ENCODE measurements around the gene TNFRSF8.
A peak's percentile ranks its signal among the peaks of the same experiment; 100 is the strongest.

TNFRSF8 gene

GRCh38 chr1:12165342-12165741 is 102.2 kb downstream of the TNFRSF8 start:
- Histone ChIP-seq H3K4me3 (ENCODE audit: low read length in 2 of 2) (no peak overlapping the region), H2AK5ac (ENCODE audit: low read depth, low read length) (peak overlapping the region; percentile 51), H3K4me2 (ENCODE audit: insufficient read depth, low read length, poor library complexity, severe bottlenecking) (no peak overlapping the region), H3K27me3 (ENCODE audit: control insufficient read depth in 3 of 3, insufficient read depth in 3 of 3, low read depth in 1 of 3, low read length in 3 of 3) (peaks cover 7 to 70% (median 23%) of the 10 kb centered on the region in 3 experiments), H3K14ac (ENCODE audit: low read length) (no peak overlapping the region), H2BK12ac (ENCODE audit: low read length) (no peak overlapping the region), H2BK120ac (ENCODE audit: low read depth, low read length) (no peak overlapping the region), H3K9ac (ENCODE audit: low read depth, low read length, poor library complexity) (no peak overlapping the region), H2AFZ (ENCODE audit: low read length) (no peak overlapping the region), H3K9me3 (replicated peaks in 1 of 2; ENCODE audit: control insufficient read depth in 2 of 2, insufficient read depth in 1 of 2, low read depth in 1 of 2, low read length in 2 of 2) (no peaks in the 10 kb centered on the region), H4K91ac (ENCODE audit: low read depth, low read length, poor library complexity) (no peak overlapping the region), H3K18ac (ENCODE audit: low read length) (peak overlapping the region; percentile 54), H3K4ac (ENCODE audit: low read length) (no peak overlapping the region), H2BK5ac (ENCODE audit: low read length) (no peak overlapping the region), H3K23ac (ENCODE audit: low read depth, low read length, poor library complexity) (peak overlapping the region; percentile 26), H3K79me1 (ENCODE audit: low read depth, low read length) (no peaks in the 10 kb centered on the region), H3K36me3 (replicated peaks in 1 of 2; ENCODE audit: control insufficient read depth in 2 of 2, insufficient read depth in 2 of 2, low read length in 2 of 2) (no peaks in the 10 kb centered on the region), H3K4me1 (ENCODE audit: control insufficient read depth in 2 of 2, insufficient read depth in 1 of 2, low read depth in 1 of 2, low read length in 2 of 2) (peaks cover 8 to 12% of the 10 kb centered on the region in 2 donors), H4K8ac (ENCODE audit: low read depth, low read length) (no peak overlapping the region), H3K27ac (replicated peaks; ENCODE audit: low read length) (no peak overlapping the region), H2BK15ac (ENCODE audit: low read length) (peak overlapping the region; percentile 35)
- DNase-seq (ENCODE audit: low spot score): no peak
- WGBS, 2 donors (ENCODE audit: extremely low coverage in 2 of 2, insufficient read length in 2 of 2, insufficient replicate concordance in 1 of 2): no CpG with 5 or more reads among the region's 4 CpGs

GRCh38 chr1:12166834-12167492 is 103.9 kb downstream of the TNFRSF8 start, which contains the start of gene TNFRSF1B:
Gene TNFRSF1B, plus strand, starts transcription at chr1:12166991. Its CDS starts 101 bp downstream, at chr1:12167092.
- peak within 1 kb of the TSS; percentile 12 to 68 for H3K4me3 ChIP-seq (ENCODE audit: low read length in 2 of 2)
- peak within 1 kb of the TSS; percentile 98 for H3K18ac ChIP-seq (ENCODE audit: low read length)
- H4K8ac ChIP-seq (ENCODE audit: low read depth, low read length): no peak within 1 kb of the TSS
- H3K79me1 ChIP-seq (ENCODE audit: low read depth, low read length): no peaks in the 10 kb centered on the region
- H3K36me3 ChIP-seq (replicated peaks in 1 of 2; ENCODE audit: control insufficient read depth in 2 of 2, insufficient read depth in 2 of 2, low read length in 2 of 2): no peaks in the 10 kb centered on the region
- H2BK12ac ChIP-seq (ENCODE audit: low read length): peak within 1 kb of the TSS; percentile 48
- H3K4me2 ChIP-seq (ENCODE audit: insufficient read depth, low read length, poor library complexity, severe bottlenecking): peak within 1 kb of the TSS; percentile 52
- peak within 1 kb of the TSS; percentile 77 for H2BK5ac ChIP-seq (ENCODE audit: low read length)
- peak within 1 kb of the TSS; percentile 82 for H3K23ac ChIP-seq (ENCODE audit: low read depth, low read length, poor library complexity)
- H3K9me3 ChIP-seq (replicated peaks in 1 of 2; ENCODE audit: control insufficient read depth in 2 of 2, insufficient read depth in 1 of 2, low read depth in 1 of 2, low read length in 2 of 2): no peaks in the 10 kb centered on the region
- H3K27me3 ChIP-seq (ENCODE audit: control insufficient read depth in 3 of 3, insufficient read depth in 3 of 3, low read depth in 1 of 3, low read length in 3 of 3): peaks cover 7 to 67% (median 23%) of the 10 kb centered on the region in 3 experiments
- H4K91ac ChIP-seq (ENCODE audit: low read depth, low read length, poor library complexity): no peak within 1 kb of the TSS
- DNase-seq (ENCODE audit: low spot score): peak; percentile 48
- no peak within 1 kb of the TSS for H2BK120ac ChIP-seq (ENCODE audit: low read depth, low read length)
- peak within 1 kb of the TSS; percentile 15 for H3K4ac ChIP-seq (ENCODE audit: low read length)
- H3K27ac ChIP-seq (replicated peaks; ENCODE audit: low read length): no peak within 1 kb of the TSS
- peak within 1 kb of the TSS; percentile 43 for H3K14ac ChIP-seq (ENCODE audit: low read length)
- peak within 1 kb of the TSS; percentile 33 for H2AK5ac ChIP-seq (ENCODE audit: low read depth, low read length)
- peak within 1 kb of the TSS; percentile 79 for H3K9ac ChIP-seq (ENCODE audit: low read depth, low read length, poor library complexity)
- peak within 1 kb of the TSS; percentile 70 for H2BK15ac ChIP-seq (ENCODE audit: low read length)
- H2AFZ ChIP-seq (ENCODE audit: low read length): peak within 1 kb of the TSS; percentile 69
- no CpG with 5 or more reads among the region's 79 CpGs for WGBS, 2 donors (ENCODE audit: extremely low coverage in 2 of 2, insufficient read length in 2 of 2, insufficient replicate concordance in 1 of 2)
- H3K4me1 ChIP-seq (ENCODE audit: control insufficient read depth in 2 of 2, insufficient read depth in 1 of 2, low read depth in 1 of 2, low read length in 2 of 2): peaks cover 5 to 12% of the 10 kb centered on the region in 2 donors

GRCh38 chr1:12167493-12168429 is 104.7 kb downstream of the TNFRSF8 start:
- peak overlapping the region; percentile 33 for H2AK5ac ChIP-seq (ENCODE audit: low read depth, low read length)
- H2BK12ac ChIP-seq (ENCODE audit: low read length): no peak overlapping the region
- no peaks in the 10 kb centered on the region for H3K9me3 ChIP-seq (replicated peaks in 1 of 2; ENCODE audit: control insufficient read depth in 2 of 2, insufficient read depth in 1 of 2, low read depth in 1 of 2, low read length in 2 of 2)
- H3K9ac ChIP-seq (ENCODE audit: low read depth, low read length, poor library complexity): no peak overlapping the region
- peak overlapping the region; percentile 16 for H4K91ac ChIP-seq (ENCODE audit: low read depth, low read length, poor library complexity)
- no peak overlapping the region for H4K8ac ChIP-seq (ENCODE audit: low read depth, low read length)
- H3K14ac ChIP-seq (ENCODE audit: low read length): peak overlapping the region; percentile 43
- H3K4me2 ChIP-seq (ENCODE audit: insufficient read depth, low read length, poor library complexity, severe bottlenecking): peak overlapping the region; percentile 14
- no peak overlapping the region for H3K27ac ChIP-seq (replicated peaks; ENCODE audit: low read length)
- peak overlapping the region; percentile 77 for H2BK5ac ChIP-seq (ENCODE audit: low read length)
- whole genome bisulfite sequencing, 2 donors (ENCODE audit: extremely low coverage in 2 of 2, insufficient read length in 2 of 2, insufficient replicate concordance in 1 of 2): no CpG with 5 or more reads among the region's 33 CpGs
- H2AFZ ChIP-seq (ENCODE audit: low read length): no peak overlapping the region
- peaks cover 7 to 67% (median 23%) of the 10 kb centered on the region in 3 experiments for H3K27me3 ChIP-seq (ENCODE audit: control insufficient read depth in 3 of 3, insufficient read depth in 3 of 3, low read depth in 1 of 3, low read length in 3 of 3)
- H3K4me3 ChIP-seq (ENCODE audit: low read length in 2 of 2): no peak overlapping the region
- H3K18ac ChIP-seq (ENCODE audit: low read length): peak overlapping the region; percentile 98
- DNase-seq (ENCODE audit: low spot score): no peak
- peaks cover 5 to 12% of the 10 kb centered on the region in 2 donors for H3K4me1 ChIP-seq (ENCODE audit: control insufficient read depth in 2 of 2, insufficient read depth in 1 of 2, low read depth in 1 of 2, low read length in 2 of 2)
- H3K79me1 ChIP-seq (ENCODE audit: low read depth, low read length): no peaks in the 10 kb centered on the region
- no peaks in the 10 kb centered on the region for H3K36me3 ChIP-seq (replicated peaks in 1 of 2; ENCODE audit: control insufficient read depth in 2 of 2, insufficient read depth in 2 of 2, low read length in 2 of 2)
- H3K23ac ChIP-seq (ENCODE audit: low read depth, low read length, poor library complexity): peak overlapping the region; percentile 82
- H3K4ac ChIP-seq (ENCODE audit: low read length): peak overlapping the region; percentile 15
- H2BK120ac ChIP-seq (ENCODE audit: low read depth, low read length): no peak overlapping the region
- H2BK15ac ChIP-seq (ENCODE audit: low read length): peak overlapping the region; percentile 70
